Fibroblast of pulmonary artery (primary cell): ENCODE data around the gene EMP3.

Experiments used
- DNase-seq: peaks from one replicate; pipeline ENCODE4 v3.0.0-alpha.2; 2010; ENCODE audit warnings: low read depth
- H3K4me3 ChIP-seq: replicated peaks from 2 replicates; pipeline ENCODE4 v1.5.1; 2011; ENCODE audit warnings: low read depth, mild to moderate bottlenecking, control low read depth, low read length, moderate library complexity
- TF ChIP-seq, protein P1 (sequence below): IDR thresholded peaks from 2 replicates; pipeline ENCODE4 v1.5.1; 2011; ENCODE audit warnings: mild to moderate bottlenecking, control low read depth, low read length, inconsistent platforms; ENCODE audit errors: missing control alignments

The EMP3 gene

GRCh38 chr19:48361912-48362311 lies 36.6 kb downstream of the EMP3 start:
- TF ChIP-seq, protein P1, sequence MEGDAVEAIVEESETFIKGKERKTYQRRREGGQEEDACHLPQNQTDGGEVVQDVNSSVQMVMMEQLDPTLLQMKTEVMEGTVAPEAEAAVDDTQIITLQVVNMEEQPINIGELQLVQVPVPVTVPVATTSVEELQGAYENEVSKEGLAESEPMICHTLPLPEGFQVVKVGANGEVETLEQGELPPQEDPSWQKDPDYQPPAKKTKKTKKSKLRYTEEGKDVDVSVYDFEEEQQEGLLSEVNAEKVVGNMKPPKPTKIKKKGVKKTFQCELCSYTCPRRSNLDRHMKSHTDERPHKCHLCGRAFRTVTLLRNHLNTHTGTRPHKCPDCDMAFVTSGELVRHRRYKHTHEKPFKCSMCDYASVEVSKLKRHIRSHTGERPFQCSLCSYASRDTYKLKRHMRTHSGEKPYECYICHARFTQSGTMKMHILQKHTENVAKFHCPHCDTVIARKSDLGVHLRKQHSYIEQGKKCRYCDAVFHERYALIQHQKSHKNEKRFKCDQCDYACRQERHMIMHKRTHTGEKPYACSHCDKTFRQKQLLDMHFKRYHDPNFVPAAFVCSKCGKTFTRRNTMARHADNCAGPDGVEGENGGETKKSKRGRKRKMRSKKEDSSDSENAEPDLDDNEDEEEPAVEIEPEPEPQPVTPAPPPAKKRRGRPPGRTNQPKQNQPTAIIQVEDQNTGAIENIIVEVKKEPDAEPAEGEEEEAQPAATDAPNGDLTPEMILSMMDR: no peak
- no peak overlapping the region for H3K4me3 ChIP-seq
- DNase-seq: no peak

DNA sequence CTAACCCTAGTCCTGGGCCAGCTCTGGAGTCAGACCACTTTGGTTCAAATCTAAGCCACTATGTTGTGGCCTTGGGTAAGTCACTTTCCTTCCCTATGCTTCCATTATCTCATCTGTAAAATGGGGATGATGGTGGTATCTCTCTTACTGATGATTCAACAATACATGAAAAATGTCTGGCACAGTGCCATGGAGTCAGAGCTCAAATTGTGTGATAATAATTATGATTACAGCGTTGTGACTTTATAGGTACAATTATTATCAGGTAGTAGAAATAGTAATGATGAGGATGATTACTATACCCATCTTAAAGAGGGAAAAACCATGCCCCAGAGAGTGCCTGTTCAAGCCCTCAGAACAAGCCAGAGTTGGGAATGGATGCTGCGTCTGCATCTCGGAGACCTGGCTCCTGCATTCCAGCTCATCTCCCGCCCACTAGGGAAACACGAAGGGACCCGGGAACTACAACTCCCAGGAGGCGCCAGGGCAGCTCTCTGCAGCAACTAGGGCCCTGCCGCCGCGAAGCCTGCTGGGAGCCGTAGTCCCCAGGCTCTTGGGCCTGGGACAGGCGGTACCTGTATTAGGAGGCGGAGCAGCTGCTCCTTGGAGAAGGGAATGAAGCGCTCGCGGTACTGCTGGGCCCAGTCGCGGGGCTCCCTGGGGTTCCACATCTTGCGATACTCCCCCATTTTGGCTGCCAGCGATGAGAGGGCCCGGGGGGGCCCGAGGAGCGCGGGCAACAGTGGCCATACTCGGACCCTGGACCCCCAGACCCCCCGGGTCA lies 37.6 kb downstream of the EMP3 start:
- H3K4me3 ChIP-seq: peak overlapping the region; percentile 63
- peak; percentile 94 for DNase-seq
- TF ChIP-seq, protein P1: no peak

- TF ChIP-seq, protein P1: no peak
- H3K4me3 ChIP-seq: peak overlapping the region; percentile 63
- no peak for DNase-seq
Measured at GRCh38 chr19:48363500-48363809, 38.1 kb downstream of the EMP3 start.

DNA sequence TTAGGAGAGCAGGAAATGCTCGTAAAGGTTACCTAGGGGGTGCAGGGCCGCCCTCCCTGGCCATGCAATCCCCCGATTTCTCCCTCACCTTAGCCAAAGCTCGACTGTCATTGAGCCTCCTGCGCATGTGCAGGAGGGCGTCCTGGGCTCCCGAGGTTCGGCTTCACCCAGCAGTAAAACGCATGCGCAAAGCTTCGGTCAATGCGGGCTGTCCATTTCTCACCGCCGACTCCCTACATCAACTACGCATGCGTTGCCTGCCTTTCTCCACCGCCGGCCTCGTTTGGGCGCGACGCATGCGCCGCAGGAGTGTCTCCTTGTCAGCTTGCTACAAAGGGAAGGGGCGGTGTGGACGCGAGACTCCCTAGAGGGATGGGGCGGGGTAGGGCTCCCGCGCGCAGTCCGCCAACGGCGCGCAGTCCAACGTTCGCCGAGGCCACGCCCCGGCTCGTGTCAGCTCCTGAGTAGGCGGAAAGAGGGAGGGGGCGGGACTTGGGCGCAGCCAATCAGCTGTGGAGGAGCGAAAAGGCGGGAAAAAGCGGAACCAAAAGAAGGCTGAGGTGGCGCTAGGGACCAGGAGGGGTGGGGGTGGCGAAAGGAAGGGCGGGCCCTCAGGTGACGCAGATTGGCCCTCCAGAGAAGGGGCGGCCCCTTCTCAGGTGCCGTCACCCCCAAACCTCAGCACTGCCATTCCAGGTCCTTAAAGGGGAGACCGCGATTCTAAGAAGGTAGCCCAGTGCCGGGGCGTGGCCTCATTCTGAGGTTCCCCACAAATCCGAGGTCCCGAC lies 38.7 kb downstream of the EMP3 start, which contains the start of the genes SYNGR4 and TMEM143:
Gene SYNGR4 (plus strand): TSS at position 558 of the 788 bp plus-strand sequence. CDS start 1,476 bp downstream, outside the sequence.
Gene TMEM143 (minus strand): TSS at position 131 of the 788 bp plus-strand sequence. CDS start 20 bp downstream, at position 111.
- TF ChIP-seq, protein P1: no peak
- peak; percentile 100 for DNase-seq
- H3K4me3 ChIP-seq: peak within 1 kb of the TSS; percentile 63

DNA sequence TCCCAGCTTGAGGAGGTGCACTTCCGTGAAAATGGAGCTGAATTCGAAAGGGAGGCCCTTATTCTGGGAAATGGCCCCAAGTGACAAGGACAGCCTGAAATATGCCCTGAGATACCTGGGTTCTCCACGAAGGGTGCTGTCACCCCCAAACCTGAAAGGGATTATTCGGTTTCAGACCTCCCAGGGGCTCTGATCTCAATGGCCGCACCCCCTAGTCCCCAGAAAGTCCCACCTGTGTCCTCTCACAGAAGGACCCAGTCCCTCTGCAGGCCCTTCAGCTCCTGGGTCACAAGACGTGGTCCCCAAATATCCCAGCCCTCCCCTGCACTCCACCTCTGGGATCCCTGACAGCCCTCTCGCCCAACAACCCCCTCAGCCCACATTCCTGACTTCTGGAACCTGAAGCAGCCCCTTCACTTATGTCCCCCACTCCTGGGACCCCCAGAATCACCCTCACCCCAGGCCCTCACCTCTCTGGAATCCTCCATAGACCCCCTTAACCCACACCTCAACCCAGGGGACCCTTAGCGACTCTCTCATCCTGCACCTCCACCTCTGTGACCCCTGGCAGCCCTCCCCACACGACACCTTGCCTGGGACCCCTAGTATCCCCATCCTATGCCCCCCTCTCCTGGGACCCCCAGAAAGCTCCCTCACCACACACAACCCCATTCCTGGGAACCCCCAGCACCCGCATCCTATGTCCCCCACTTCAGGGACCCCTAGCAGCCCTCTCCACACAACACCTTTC lies 39.4 kb downstream of the EMP3 start:
- TF ChIP-seq, protein P1: no peak
- DNase-seq: no peak
- peak overlapping the region; percentile 63 for H3K4me3 ChIP-seq

DNA sequence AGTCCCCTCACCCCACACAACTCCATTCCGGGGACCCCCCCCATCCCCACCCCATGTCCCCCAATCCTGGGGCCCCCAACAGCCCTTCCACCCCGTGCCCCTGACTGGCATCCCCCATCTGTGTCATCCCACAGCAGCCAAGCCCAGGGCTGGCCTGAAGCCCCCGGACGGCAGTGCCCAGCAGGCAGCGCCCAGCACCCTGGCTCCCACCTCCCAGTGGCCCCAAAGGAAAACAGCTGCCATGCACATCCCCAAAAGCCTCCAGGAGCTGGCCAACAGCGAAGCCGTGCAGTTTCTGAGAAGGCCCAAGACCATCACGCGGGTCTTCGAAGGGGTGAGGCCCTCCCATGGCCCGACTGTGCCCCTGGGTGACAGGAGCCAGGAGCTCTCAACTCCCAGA lies 40.2 kb downstream of the EMP3 start:
- TF ChIP-seq, protein P1: no peak
- no peak for DNase-seq
- H3K4me3 ChIP-seq: no peak overlapping the region
